ENCODE results near the gene HIKESHI.

- TF ChIP-seq CTCF (IDR thresholded peaks at IDR 0.05) = no peak
- no peak for TF ChIP-seq POLR2A (IDR thresholded peaks at IDR 0.05)
Measured at GRCh38 chr11:86277741-86278140, 24.3 kb upstream of the HIKESHI start.
